HL-60 (cell line): ENCODE data around the gene KYAT1.

ENCODE experiments used
- DNase-seq, 2 experiments: peaks; one replicate each; pipeline ENCODE4 v3.0.0-alpha.2; 2010 to 2020; ENCODE audit warnings: low read depth in 1 of 2, low spot score in 1 of 2
- H3K27ac ChIP-seq: fragments of 250-450 bp; sonication (Bioruptor Pico); replicated peaks from 2 replicates; pipeline ENCODE4 v1.5.1; 2020; ENCODE audit warnings: mild to moderate bottlenecking, moderate library complexity
- H3K27me3 ChIP-seq: fragments of 250-450 bp; sonication (Bioruptor Pico); 2 replicates; pipeline ENCODE4 v1.5.1; 2021; ENCODE audit warnings: mild to moderate bottlenecking, moderate library complexity; ENCODE audit not compliant: insufficient read depth, poor library complexity, severe bottlenecking
- H3K4me3 ChIP-seq: replicated peaks from 2 replicates; pipeline ENCODE4 v1.5.1; 2011; ENCODE audit warnings: mild to moderate bottlenecking, control low read depth, low read length; ENCODE audit not compliant: insufficient read depth
- CTCF ChIP-seq: IDR thresholded peaks from one replicate; pipeline ENCODE4 v1.5.1; 2011; ENCODE audit warnings: low read length, control low read depth, inconsistent platforms; ENCODE audit not compliant: insufficient read depth
- GABPA ChIP-seq: IDR thresholded peaks from 2 replicates; pipeline ENCODE4 v1.6.1; 2012; ENCODE audit warnings: low read depth
- POLR2AphosphoS5 ChIP-seq: IDR thresholded peaks from 2 replicates; pipeline ENCODE4 v1.6.1; 2012; ENCODE audit warnings: low read depth
- REST ChIP-seq: IDR thresholded peaks from 2 replicates; pipeline ENCODE4 v1.6.1; 2012; ENCODE audit warnings: low read depth; ENCODE audit not compliant: insufficient replicate concordance
- SPI1 ChIP-seq: IDR thresholded peaks from 2 replicates; pipeline ENCODE4 v1.6.1; 2012; ENCODE audit warnings: low read depth, mild to moderate bottlenecking, borderline replicate concordance

The KYAT1 gene

GRCh38 chr9:128903079-128903461 is 21.3 kb upstream of the KYAT1 start:
- no peak overlapping the region for H3K4me3 ChIP-seq
- no peak for DNase-seq
- no peak for TF ChIP-seq SPI1
- no peak for TF ChIP-seq POLR2AphosphoS5
- no peak for TF ChIP-seq CTCF
- TF ChIP-seq GABPA, result no peak
- H3K27me3 ChIP-seq, result no peaks in the 10 kb centered on the region
- peak overlapping the region; percentile 57 for H3K27ac ChIP-seq

- peak overlapping the region; percentile 57 for H3K27ac ChIP-seq
- no peaks in the 10 kb centered on the region for H3K27me3 ChIP-seq
- peak; percentile 24; the same call in 1 of the 2 replicates for TF ChIP-seq GABPA
- TF ChIP-seq POLR2AphosphoS5, result peak; percentile 50
- no peak for TF ChIP-seq CTCF
Measured at GRCh38 chr9:128902351-128903078, 20.8 kb upstream of the KYAT1 start.

GRCh38 chr9:128901822-128902221 is 20.1 kb upstream of the KYAT1 start:
- TF ChIP-seq SPI1, result no peak
- TF ChIP-seq REST, result no peak
- no peak for TF ChIP-seq GABPA
- no peak for TF ChIP-seq CTCF
- Histone ChIP-seq H3K27ac (peak overlapping the region; percentile 57), H3K27me3 (no peaks in the 10 kb centered on the region), H3K4me3 (no peak overlapping the region)
- DNase-seq, result no peak

More at GRCh38 chr9:128902351-128903078, 20.8 kb upstream of the KYAT1 start:
- H3K4me3 ChIP-seq, result no peak overlapping the region
- DNase-seq, result peak; percentile 50 to 84

GRCh38 chr9:128901379-128901778 is 19.6 kb upstream of the KYAT1 start:
- DNase-seq, result no peak
- H3K27ac ChIP-seq, result no peak overlapping the region; the same call in 1 of the 2 replicates
- TF ChIP-seq POLR2AphosphoS5, result no peak
- no peak for TF ChIP-seq REST
- no peak for TF ChIP-seq CTCF
- no peak for TF ChIP-seq SPI1
- no peak for TF ChIP-seq GABPA
- H3K4me3 ChIP-seq, result no peak overlapping the region
- H3K27me3 ChIP-seq, result no peaks in the 10 kb centered on the region
